ENCODE data around the gene PARVB. TPM values are rescaled to one million over a fixed set of nuclear protein-coding genes. Genes with fewer than 3 reads are reported as not detected.

PARVB gene
- total and polyA plus RNA-seq, 2 of the 8 experiments (the other 6 are each of a cell fraction or from before 2014, with no cell fraction given), result 14.5 to 18.6 TPM

DNA sequence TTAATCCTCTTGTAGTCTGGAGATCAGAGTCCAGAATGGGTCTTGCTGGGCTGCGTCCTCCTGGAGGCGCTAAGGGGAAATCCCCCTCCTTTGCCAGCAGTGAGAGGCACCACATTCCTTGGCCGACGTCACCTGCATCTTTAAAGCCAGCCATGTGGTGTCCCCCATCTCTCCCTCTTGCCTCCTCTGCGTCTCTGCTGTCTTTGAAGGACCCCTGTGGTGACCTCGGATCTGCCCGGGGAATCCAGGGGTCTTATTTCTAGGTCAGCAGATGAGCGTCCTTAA is 27.2 kb upstream of the PARVB start:
- no peak overlapping the region for H4K5ac ChIP-seq (ENCODE audit: insufficient read length, low read depth, low read length)
- no peak for TF ChIP-seq HDAC2 (IDR thresholded peaks at IDR 0.05; ENCODE audit: borderline replicate concordance in 1 of 2, low read depth in 2 of 2, low read length in 2 of 2)
- peak; percentile 68 for TF ChIP-seq TEAD4 (IDR thresholded peaks at IDR 0.05; ENCODE audit: low read depth, low read length)
- TF ChIP-seq, protein P1, sequence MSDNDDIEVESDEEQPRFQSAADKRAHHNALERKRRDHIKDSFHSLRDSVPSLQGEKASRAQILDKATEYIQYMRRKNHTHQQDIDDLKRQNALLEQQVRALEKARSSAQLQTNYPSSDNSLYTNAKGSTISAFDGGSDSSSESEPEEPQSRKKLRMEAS (IDR thresholded peaks at IDR 0.05), result peak; percentile 69; the same call in 1 of the 2 replicates
- TF ChIP-seq, protein P2, sequence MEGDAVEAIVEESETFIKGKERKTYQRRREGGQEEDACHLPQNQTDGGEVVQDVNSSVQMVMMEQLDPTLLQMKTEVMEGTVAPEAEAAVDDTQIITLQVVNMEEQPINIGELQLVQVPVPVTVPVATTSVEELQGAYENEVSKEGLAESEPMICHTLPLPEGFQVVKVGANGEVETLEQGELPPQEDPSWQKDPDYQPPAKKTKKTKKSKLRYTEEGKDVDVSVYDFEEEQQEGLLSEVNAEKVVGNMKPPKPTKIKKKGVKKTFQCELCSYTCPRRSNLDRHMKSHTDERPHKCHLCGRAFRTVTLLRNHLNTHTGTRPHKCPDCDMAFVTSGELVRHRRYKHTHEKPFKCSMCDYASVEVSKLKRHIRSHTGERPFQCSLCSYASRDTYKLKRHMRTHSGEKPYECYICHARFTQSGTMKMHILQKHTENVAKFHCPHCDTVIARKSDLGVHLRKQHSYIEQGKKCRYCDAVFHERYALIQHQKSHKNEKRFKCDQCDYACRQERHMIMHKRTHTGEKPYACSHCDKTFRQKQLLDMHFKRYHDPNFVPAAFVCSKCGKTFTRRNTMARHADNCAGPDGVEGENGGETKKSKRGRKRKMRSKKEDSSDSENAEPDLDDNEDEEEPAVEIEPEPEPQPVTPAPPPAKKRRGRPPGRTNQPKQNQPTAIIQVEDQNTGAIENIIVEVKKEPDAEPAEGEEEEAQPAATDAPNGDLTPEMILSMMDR (IDR thresholded peaks at IDR 0.05; ENCODE audit: control extremely low read depth in 1 of 3, insufficient read depth in 1 of 3, low read depth in 1 of 3, low read length in 3 of 3), result peak in 2 of 3 experiments; percentile 15 to 46; a peak in 2 of 4 replicates
- TF ChIP-seq, protein P3, sequence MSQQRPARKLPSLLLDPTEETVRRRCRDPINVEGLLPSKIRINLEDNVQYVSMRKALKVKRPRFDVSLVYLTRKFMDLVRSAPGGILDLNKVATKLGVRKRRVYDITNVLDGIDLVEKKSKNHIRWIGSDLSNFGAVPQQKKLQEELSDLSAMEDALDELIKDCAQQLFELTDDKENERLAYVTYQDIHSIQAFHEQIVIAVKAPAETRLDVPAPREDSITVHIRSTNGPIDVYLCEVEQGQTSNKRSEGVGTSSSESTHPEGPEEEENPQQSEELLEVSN (IDR thresholded peaks at IDR 0.05), result 0 out of 2 replicates have a peak, but pooled peaks have one; percentile 26
- TF ChIP-seq KDM4A (IDR thresholded peaks at IDR 0.05; ENCODE audit: low read depth, low read length, severe bottlenecking), result no peak
- peak; percentile 20 to 47; a peak in 3 of 4 replicates for TF ChIP-seq RAD21 (IDR thresholded peaks at IDR 0.05 in 1 of 2, conservative IDR thresholded peaks at IDR 0.05 in 1 of 2; ENCODE audit: low read depth in 2 of 2, low read length in 2 of 2)
- H3K4me2 ChIP-seq (ENCODE audit: insufficient read depth in 1 of 2, low read depth in 2 of 2, low read length in 2 of 2), result no peak overlapping the region
- no peak overlapping the region for H2AK5ac ChIP-seq (ENCODE audit: low read depth, low read length)
- H2BK120ac ChIP-seq (replicated peaks; ENCODE audit: low read depth, low read length), result no peak overlapping the region
- WGBS, 2 experiments (ENCODE audit: extremely low coverage in 1 of 2, insufficient coverage in 1 of 2, insufficient read length in 1 of 2, insufficient replicate concordance in 2 of 2, low coverage in 1 of 2, low lambda C conversion rate in 2 of 2, missing lambda C conversion rate in 1 of 2), result 82% methylated on average over 8 of the region's 8 CpGs; no CpG with 5 or more reads in 1 of the 2 experiments
- H3K27ac ChIP-seq (ENCODE audit: low read depth, low read length), result no peak overlapping the region
- peaks cover 0 to 11% of the 10 kb centered on the region in 2 experiments for H4K20me1 ChIP-seq (replicated peaks in 1 of 2; ENCODE audit: control insufficient read depth in 1 of 2, insufficient read depth in 2 of 2, low read length in 2 of 2)
- no peak overlapping the region for H3K9ac ChIP-seq (replicated peaks in 1 of 4; ENCODE audit: extremely low read depth in 1 of 4, low read depth in 3 of 4, low read length in 3 of 4)
- H4K91ac ChIP-seq (replicated peaks; ENCODE audit: insufficient read length, low read length), result no peak overlapping the region
- CTCF ChIA-PET (ENCODE audit: partially characterized antibody), result interaction anchor here (0.9 to 1.3 kb wide), 3 partner anchors 9 to 628 kb away, joined by 4 to 6 read pairs (median 5); no protein-coding TSS in a partner anchor
- H3K27me3 ChIP-seq (replicated peaks in 1 of 4; ENCODE audit: control insufficient read depth in 3 of 4, extremely low read depth in 1 of 4, insufficient read depth in 3 of 4, low read length in 3 of 4), result no peaks in the 10 kb centered on the region
- no peaks in the 10 kb centered on the region for H3K9me3 ChIP-seq (ENCODE audit: insufficient read depth in 2 of 2, low read depth in 1 of 2, low read length in 1 of 2)
- FAIRE-seq (peak; percentile 19), DNase-seq (ENCODE audit: low read depth in 1 of 2, low spot score in 2 of 2) (peak in 1 of 2 experiments; percentile 47)
- H2BK5ac ChIP-seq (ENCODE audit: low read depth, low read length), result no peak overlapping the region
- no peak overlapping the region for H3K23ac ChIP-seq (ENCODE audit: insufficient read length)
- H3K56ac ChIP-seq (replicated peaks; ENCODE audit: insufficient read length, low read depth, low read length), result no peak overlapping the region
- no peak overlapping the region for H4K8ac ChIP-seq (ENCODE audit: extremely low read depth, insufficient read depth, low read length)
- no peaks in the 10 kb centered on the region for H3K23me2 ChIP-seq (ENCODE audit: low read depth, low read length)
- POLR2A ChIA-PET (ENCODE audit: partially characterized antibody), result no interaction called here
- no peak overlapping the region for H2BK12ac ChIP-seq (ENCODE audit: low read depth, low read length)
- H3K79me2 ChIP-seq (ENCODE audit: control insufficient read depth in 1 of 2, insufficient read depth in 2 of 2, low read length in 2 of 2), result no peaks in the 10 kb centered on the region
- H3K4me3 ChIP-seq (ENCODE audit: extremely low read depth in 1 of 4, insufficient read depth in 2 of 4, low read depth in 3 of 4, low read length in 4 of 4), result no peak overlapping the region
- no peak overlapping the region for H2BK20ac ChIP-seq (ENCODE audit: low read length)
- H2BK15ac ChIP-seq (ENCODE audit: low read length), result no peak overlapping the region
- H3K14ac ChIP-seq (ENCODE audit: insufficient read length), result no peak overlapping the region
- H2AFZ ChIP-seq (ENCODE audit: low read length), result no peak overlapping the region
- no peaks in the 10 kb centered on the region for H3K79me1 ChIP-seq (ENCODE audit: low read depth, low read length)
- H3K4me1 ChIP-seq (replicated peaks in 1 of 4; ENCODE audit: control insufficient read depth in 3 of 4, insufficient read depth in 4 of 4, low read length in 3 of 4), result peaks cover 0 to 2% (median 1%) of the 10 kb centered on the region in 4 experiments; a peak in 3 of 7 replicates
- H3K4ac ChIP-seq (replicated peaks; ENCODE audit: insufficient read length, low read depth, low read length), result no peak overlapping the region
- H3K18ac ChIP-seq (ENCODE audit: extremely low read depth, low read length), result no peak overlapping the region
- H3K36me3 ChIP-seq (ENCODE audit: control insufficient read depth in 2 of 4, insufficient read depth in 4 of 4, low read length in 3 of 4), result peaks cover 0 to 13% (median 7%) of the 10 kb centered on the region in 4 experiments; a peak in 5 of 8 replicates
